ENCODE data around the gene ITGAX.

Gene ITGAX

GRCh38 chr16:31427441-31428278 lies 72.7 kb downstream of the ITGAX start:
- ATAC-seq (replicated peaks; ENCODE audit: extremely low read depth, poor library complexity, severe bottlenecking) = peak; percentile 49

GRCh38 chr16:31428279-31428597 lies 73.3 kb downstream of the ITGAX start, which contains the start of gene COX6A2:
COX6A2 (minus strand) TSS chr16:31428360; CDS start chr16:31428325, 35 bp downstream.
- no peaks in the 10 kb centered on the region for H3K9me3 Mint-ChIP-seq
- ATAC-seq (replicated peaks; ENCODE audit: extremely low read depth, poor library complexity, severe bottlenecking) (no peak), DNase-seq (ENCODE audit: low spot score in 2 of 2) (no peak)
- peaks cover 21% of the 10 kb centered on the region for H3K4me1 Mint-ChIP-seq
- H3K27ac Mint-ChIP-seq (ENCODE audit: low read depth) = no peak within 1 kb of the TSS
- peak within 1 kb of the TSS; percentile 38 for H3K4me3 Mint-ChIP-seq
- H3K36me3 Mint-ChIP-seq (ENCODE audit: insufficient read depth) = peaks cover 11% of the 10 kb centered on the region
- H3K27me3 Mint-ChIP-seq = no peaks in the 10 kb centered on the region

More at GRCh38 chr16:31427441-31428278, 72.7 kb downstream of the ITGAX start:
- Mint-ChIP-seq H3K4me1 (peaks cover 26% of the 10 kb centered on the region), H3K9me3 (no peaks in the 10 kb centered on the region), H3K27ac (ENCODE audit: low read depth) (no peak overlapping the region), H3K36me3 (ENCODE audit: insufficient read depth) (peaks cover 11% of the 10 kb centered on the region), H3K4me3 (peak overlapping the region; percentile 38), H3K27me3 (no peaks in the 10 kb centered on the region)
- DNase-seq (ENCODE audit: low spot score in 2 of 2) = peak; percentile 35 to 49

GRCh38 chr16:31428638-31429247 lies 73.8 kb downstream of the ITGAX start:
- DNase-seq (ENCODE audit: low spot score in 2 of 2) (no peak), ATAC-seq (replicated peaks; ENCODE audit: extremely low read depth, poor library complexity, severe bottlenecking) (no peak)
- Mint-ChIP-seq H3K9me3 (no peaks in the 10 kb centered on the region), H3K36me3 (ENCODE audit: insufficient read depth) (peaks cover 11% of the 10 kb centered on the region), H3K4me1 (peaks cover 16% of the 10 kb centered on the region), H3K27me3 (no peaks in the 10 kb centered on the region), H3K4me3 (peak overlapping the region; percentile 38), H3K27ac (ENCODE audit: low read depth) (no peak overlapping the region)

GRCh38 chr16:31429314-31429713 lies 74.3 kb downstream of the ITGAX start:
- Mint-ChIP-seq H3K9me3 (no peaks in the 10 kb centered on the region), H3K36me3 (ENCODE audit: insufficient read depth) (peaks cover 11% of the 10 kb centered on the region), H3K4me3 (no peak overlapping the region), H3K27me3 (no peaks in the 10 kb centered on the region), H3K4me1 (peaks cover 16% of the 10 kb centered on the region), H3K27ac (ENCODE audit: low read depth) (no peak overlapping the region)
- ATAC-seq (replicated peaks; ENCODE audit: extremely low read depth, poor library complexity, severe bottlenecking) = no peak
- DNase-seq (ENCODE audit: low spot score in 2 of 2) = no peak

- ATAC-seq (replicated peaks; ENCODE audit: extremely low read depth, poor library complexity, severe bottlenecking) = no peak
- no peak overlapping the region for H3K4me3 Mint-ChIP-seq
- DNase-seq (ENCODE audit: low spot score in 2 of 2) = no peak
- no peaks in the 10 kb centered on the region for H3K9me3 Mint-ChIP-seq
- peaks cover 11% of the 10 kb centered on the region for H3K36me3 Mint-ChIP-seq (ENCODE audit: insufficient read depth)
- H3K4me1 Mint-ChIP-seq = peaks cover 16% of the 10 kb centered on the region
- no peaks in the 10 kb centered on the region for H3K27me3 Mint-ChIP-seq
- no peak overlapping the region for H3K27ac Mint-ChIP-seq (ENCODE audit: low read depth)
Measured at GRCh38 chr16:31429796-31430195, 74.8 kb downstream of the ITGAX start.

GRCh38 chr16:31430380-31431052 lies 75.5 kb downstream of the ITGAX start:
- H3K27me3 Mint-ChIP-seq = no peaks in the 10 kb centered on the region
- H3K36me3 Mint-ChIP-seq (ENCODE audit: insufficient read depth) = peaks cover 11% of the 10 kb centered on the region
- H3K27ac Mint-ChIP-seq (ENCODE audit: low read depth) = no peak overlapping the region
- peaks cover 16% of the 10 kb centered on the region for H3K4me1 Mint-ChIP-seq
- ATAC-seq (replicated peaks; ENCODE audit: extremely low read depth, poor library complexity, severe bottlenecking) (no peak), DNase-seq (ENCODE audit: low spot score in 2 of 2) (no peak)
- H3K4me3 Mint-ChIP-seq = no peak overlapping the region
- no peaks in the 10 kb centered on the region for H3K9me3 Mint-ChIP-seq

All from central memory CD8-positive, alpha-beta T cell (primary cell).